ENCODE measurements around the gene RRAS.
"Not testable (repeated sequence)": the region's sequence is repeated elsewhere in the genome, so short reads cannot be mapped to it uniquely, and the experiment has no call there.

RRAS gene

GRCh38 chr19:49626226-49626625 lies 13.7 kb downstream of the RRAS start:
- no peak for DNase-seq

DNA sequence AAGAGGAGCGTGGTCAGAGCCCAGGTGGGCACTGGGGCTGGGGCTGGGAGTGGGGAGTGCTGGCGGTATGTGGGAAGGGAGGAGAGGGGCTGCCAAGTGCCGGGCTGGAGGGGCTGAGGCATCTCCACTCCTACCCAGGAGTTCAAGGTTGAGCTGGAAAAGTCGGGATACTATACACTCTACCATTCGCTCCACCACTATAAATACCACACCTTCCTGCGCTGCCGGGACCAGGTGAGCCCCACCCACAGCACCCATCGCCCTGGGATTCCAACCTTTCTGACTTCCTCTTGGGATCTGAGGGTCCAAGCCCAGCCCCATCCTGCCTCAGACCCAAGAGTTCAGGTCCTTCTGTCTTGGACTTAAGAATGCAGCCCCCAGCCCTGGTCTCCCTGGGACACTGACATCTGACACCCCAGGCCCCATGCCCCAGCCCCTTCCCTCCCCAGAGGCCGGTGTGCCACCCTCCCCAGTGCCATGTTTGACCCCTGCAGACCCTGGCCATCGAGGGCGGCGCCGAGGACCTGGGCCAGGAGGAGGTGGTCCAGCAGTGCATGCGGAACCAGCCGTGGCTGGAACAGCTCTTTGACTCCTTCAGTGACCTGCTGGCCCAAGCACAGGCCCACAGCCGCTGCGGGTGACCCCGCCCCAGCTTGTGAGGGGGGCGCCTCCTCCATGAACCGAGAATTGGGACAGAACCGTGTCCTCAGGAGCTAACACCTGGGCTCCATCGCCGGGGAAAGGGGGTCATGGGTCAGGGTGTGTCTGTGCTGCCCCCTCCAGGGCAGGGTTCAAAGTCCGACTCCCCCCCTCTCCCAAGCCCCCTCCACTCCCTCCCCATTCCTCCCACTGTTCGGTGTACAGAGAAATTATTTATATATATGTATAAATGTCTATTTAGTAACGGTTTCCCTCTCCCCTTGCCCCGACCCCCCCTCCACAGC lies 14.7 kb downstream of the RRAS start:
- DNase-seq = no peak

DNA sequence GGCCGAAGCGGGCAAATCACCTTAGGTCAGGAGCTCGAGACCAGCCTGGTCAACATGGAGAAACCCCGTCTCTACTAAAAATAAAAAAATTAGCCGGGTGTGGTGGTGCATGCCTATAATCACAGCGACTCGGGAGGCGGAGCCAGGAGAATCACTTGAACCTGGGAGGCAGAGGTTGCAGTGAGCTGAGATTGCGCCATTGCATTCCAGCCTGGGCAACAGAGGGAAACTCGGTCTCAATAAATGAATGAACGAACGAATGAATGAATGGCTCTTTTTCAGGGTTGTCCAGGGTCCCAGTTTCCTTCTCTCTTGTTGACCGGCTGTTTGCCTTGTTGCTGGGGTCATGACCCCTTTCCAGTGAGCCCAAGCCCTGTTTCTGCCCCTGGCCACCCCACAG lies 22.1 kb downstream of the RRAS start:
- not testable (repeated sequence) for DNase-seq

DNA sequence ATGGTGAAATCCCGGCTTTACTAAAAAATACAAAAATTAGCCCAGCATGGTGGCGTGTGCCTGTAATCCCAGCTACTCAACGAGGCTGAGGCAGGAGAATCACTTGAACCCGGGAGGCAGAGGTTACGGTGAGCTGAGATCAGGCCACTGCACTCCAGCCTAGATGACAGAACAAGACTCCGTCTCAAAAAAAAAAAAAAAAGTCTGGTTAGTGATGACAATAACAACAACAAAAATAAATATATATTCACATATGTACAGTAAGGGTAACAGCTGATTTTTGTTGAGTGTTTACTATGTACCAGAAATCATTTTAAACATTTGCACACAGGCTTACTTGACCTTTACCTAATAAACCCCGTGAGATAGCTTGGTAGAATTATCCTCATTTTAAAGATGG lies 23.0 kb downstream of the RRAS start:
- DNase-seq = no peak

- DNase-seq = no peak
Observed at GRCh38 chr19:49616532-49616931, 23.4 kb downstream of the RRAS start.

GRCh38 chr19:49615861-49616260 lies 24.1 kb downstream of the RRAS start:
- no peak for DNase-seq

DNA sequence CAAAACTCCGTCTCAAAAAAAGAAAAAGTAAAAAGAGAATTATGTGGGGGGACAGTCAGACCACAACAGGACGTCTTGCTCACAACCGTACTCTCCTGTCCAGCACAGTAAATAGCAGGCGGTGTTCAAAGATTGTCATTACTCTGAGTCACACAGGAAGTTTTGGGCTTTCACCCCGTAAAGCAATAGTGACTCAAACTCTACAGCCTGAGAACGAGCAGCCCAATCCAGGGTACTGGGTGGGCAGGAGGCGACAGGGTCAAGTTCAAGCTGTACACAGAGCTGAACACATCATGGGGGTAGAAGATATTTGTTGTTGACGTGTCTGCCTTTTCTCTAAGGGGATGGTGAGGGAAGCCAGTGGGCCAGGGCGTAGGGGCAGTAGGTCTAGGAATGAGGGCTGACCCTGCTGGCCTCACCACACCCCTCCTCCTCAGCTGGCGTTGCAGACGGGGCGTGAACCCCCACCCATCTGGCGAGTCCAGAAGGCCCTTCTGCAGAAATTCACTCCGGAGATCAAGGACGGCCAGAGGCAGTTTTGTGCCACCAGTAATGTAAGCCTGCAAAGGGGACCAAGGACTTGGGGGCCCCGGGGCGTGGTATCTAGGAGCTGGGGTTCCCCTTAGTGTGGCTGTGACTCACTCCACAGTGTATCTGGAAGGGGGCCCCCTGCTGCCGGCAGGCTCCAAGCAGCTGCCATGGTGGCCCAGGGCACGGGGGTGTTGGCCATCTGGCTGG lies 25.7 kb downstream of the RRAS start:
- no peak for DNase-seq

DNA sequence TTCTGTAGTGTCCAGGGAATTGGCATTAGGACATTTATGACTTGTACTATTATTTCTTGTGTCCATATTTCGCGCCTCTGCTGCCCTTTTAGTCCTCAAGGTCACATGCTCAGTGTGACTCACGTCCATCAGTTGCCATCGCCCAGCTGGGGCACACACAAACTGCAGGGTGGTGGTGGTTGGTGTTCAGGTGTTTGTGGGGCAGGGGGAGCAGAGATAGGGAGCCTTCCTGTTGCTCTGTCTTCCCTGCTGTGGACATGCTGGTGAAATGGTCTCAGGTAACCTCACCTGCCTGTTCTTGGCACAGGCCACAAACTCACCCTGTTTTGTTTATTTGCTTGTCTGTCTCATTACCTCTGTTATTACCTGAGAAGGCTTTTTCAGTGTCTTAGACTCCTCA lies 26.6 kb downstream of the RRAS start:
- DNase-seq = no peak

- no peak for DNase-seq
Observed at GRCh38 chr19:49609499-49610092, 30.3 kb downstream of the RRAS start.

DNA sequence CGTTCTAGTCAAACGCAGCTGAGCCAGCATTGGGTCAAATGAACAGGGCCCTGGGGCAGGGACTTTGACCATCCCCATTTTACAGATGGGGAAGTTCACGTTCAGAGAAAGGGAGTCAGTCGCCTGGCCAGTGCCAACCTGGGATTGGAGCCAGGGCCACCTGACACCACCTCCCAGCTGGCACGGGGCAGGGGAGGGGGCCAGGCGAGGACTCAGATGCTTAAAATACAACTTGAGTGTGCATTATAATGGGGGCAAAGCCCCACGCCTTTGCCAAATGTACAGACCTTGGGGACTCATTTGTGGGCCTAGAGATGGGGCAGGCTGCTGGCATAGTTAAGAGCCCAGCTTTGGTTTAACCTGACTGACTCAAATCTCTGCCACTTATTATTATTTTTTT lies 34.3 kb downstream of the RRAS start:
- DNase-seq = no peak

- DNase-seq = no peak
Observed at GRCh38 chr19:49602806-49603205, 37.1 kb downstream of the RRAS start.

DNA sequence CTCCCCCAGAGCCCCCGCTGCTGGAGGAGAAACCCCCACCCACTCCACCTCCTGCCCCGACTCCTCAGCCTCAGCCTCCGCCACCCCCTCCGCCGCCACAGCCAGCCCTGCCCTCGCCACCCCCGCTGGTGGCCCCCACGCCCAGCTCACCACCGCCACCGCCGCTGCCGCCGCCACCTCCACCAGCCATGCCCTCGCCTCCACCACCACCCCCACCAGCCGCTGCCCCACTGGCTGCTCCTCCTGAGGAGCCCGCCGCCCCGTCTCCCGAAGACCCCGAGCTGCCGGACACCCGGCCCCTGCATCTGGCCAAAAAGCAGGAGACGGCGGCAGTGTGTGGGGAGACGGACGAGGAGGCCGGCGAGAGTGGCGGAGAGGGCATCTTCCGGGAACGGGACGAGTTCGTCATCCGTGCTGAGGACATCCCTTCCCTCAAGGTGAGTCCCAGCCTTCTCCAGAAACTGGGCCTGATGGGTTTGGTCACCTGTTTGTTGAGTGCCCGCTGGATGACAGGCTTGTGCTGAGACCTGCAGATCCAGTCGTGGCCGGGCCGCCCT lies 38.4 kb downstream of the RRAS start:
- DNase-seq = no peak

DNA sequence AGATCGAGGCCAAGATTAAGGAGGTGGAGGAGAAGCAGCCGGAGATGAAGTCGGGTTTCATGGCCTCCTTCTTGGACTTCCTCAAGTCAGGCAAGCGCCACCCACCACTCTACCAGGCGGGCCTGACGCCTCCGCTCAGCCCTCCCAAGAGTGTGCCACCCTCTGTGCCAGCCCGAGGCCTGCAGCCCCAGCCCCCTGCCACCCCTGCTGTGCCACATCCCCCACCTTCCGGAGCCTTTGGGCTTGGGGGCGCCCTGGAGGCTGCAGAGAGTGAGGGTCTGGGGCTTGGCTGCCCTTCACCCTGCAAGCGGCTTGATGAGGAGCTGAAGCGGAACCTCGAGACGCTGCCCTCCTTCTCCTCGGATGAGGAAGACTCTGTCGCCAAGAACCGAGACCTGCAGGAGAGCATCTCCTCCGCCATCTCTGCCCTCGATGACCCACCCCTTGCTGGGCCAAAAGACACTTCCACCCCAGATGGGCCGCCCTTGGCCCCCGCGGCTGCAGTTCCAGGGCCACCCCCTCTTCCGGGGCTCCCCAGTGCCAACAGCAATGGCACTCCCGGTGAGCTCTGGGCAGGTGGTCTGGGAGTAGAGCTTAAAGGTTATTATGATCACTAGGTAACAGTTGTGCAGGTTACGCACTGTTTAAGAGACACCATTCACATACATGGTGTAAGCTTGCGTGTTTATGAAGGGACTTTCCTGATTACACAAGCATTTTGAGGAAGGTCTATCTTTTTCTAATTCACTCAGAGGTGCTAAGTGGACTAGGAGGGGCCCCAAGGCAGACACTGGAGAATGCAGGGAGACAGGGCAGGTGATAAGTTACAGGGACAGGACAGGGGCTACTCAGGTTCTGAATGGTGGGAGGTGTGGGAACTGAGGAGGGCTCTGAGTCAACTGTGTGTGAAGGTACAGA lies 40.3 kb downstream of the RRAS start:
- no peak for DNase-seq

DNA sequence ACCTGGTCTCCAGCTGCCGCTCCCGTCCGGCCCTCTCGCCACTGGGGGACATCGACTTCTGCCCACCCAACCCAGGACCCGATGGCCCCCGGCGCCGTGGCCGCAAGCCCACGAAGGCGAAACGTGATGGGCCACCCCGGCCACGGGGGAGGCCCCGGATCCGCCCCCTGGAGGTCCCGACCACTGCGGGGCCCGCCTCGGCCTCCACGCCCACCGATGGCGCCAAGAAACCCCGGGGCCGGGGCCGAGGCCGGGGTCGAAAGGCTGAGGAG lies 42.3 kb downstream of the RRAS start:
- no peak for DNase-seq

GRCh38 chr19:49596954-49597702 lies 42.8 kb downstream of the RRAS start:
- no peak for DNase-seq

GRCh38 chr19:49596407-49596806 lies 43.5 kb downstream of the RRAS start:
- DNase-seq = no peak

- no peak for DNase-seq
Observed at GRCh38 chr19:49595819-49596404, 44.0 kb downstream of the RRAS start.

DNA sequence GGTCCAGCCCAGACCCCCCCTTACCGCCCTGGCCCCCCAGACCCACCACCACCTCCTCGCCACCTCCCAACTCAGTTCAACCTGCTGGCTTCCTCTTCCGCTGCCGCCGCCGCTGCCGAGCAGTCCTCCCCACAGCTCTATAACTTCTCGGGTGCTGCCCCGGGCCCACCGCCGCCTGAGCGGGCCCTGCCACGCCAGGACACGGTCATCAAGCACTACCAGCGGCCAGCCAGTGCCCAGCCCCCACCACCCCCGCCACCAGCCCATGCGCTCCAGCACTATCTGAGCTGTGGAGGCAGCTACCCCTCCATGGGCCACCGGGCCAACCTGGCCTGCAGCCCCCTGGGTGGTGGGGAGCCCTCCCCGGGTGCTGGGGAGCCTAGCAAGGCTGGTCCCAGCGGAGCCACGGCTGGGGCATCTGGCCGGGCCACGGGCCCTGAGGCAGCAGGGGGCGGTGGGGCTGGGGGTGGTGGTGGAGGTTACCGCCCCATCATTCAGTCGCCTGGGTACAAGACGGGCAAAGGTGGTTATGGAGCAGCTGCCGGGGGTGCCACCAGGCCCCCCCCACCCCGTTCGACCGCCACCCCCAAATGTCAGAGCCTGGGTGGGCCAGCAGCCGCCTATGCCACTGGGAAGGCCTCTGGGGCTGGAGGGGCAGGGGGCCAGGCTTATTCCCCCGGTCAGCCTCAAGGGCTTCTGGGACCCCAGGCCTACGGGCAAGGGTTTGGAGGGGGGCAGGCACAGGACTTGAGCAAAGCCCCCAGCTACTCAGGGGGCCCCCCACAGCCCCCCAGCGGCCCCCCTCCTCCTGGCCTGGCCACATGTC lies 44.7 kb downstream of the RRAS start:
- DNase-seq = no peak

- no peak for DNase-seq
Observed at GRCh38 chr19:49594157-49594992, 45.6 kb downstream of the RRAS start.
